ENCODE measurements around the gene MED9.
"Not testable (repeated sequence)": the region's sequence is repeated elsewhere in the genome, so short reads cannot be mapped to it uniquely, and the experiment has no call there.

The MED9 gene

DNA sequence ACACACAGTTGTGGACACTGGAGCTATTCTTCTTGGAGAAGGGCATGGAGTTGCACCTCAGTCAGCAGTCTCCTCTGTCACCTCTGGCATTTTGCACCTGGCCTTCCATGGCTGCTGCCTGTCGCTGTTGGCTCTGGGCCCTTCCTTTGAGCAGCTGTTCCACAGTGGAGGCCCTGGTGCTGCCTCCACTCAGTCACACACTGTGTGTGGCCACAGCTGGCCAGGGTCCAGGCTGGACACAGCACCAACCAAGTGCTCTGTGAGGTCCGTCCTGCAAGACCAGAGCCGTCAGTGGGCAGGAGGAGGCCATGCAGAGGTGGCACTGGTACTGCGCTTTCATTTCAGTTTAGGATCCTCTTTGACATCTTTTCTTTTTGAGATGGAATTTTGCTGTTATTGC, 21.6 kb upstream of the MED9 start:
- no peak for DNase-seq (ENCODE audit: low read depth)

- no peak for DNase-seq (ENCODE audit: low read depth)
These were observed 20.5 kb upstream of the MED9 start for GRCh38 chr17:17456251-17456650.

DNA sequence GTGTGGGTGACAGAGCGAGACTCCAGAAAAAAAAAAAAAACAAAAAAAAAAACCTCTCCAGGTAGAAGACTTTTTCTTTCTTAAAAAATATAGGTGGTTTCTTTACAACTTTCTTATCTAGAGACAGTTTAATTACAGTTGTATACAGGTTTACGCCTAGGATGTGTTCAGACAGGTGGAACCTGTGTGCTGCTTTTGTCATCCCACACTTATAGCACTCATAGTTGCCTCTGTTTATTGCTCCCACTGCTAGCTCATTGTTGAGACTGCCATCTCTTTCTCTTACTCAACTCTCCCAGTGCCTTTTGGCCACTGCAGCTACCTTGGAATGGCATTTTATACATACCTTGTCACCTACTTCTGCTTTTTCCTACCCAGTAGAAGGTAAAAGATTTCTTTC, 19.1 kb upstream of the MED9 start:
- no peak for DNase-seq (ENCODE audit: low read depth)

DNA sequence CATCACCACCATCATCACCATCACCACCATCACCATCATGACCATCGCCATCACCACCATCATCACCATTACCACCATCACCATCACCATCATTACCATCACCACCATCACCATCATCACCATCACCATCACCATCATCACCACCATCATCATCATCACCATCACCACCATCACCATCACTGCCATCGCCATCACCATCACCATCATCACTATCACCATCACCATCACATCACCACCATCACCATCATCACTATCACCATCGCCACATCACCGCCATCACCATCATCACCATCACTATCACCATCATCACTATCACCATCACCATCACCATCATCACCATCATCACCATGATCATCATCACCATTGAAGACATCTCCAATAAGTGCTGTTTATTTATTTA, 16.8 kb upstream of the MED9 start:
- no peak for DNase-seq (ENCODE audit: low read depth)

DNA sequence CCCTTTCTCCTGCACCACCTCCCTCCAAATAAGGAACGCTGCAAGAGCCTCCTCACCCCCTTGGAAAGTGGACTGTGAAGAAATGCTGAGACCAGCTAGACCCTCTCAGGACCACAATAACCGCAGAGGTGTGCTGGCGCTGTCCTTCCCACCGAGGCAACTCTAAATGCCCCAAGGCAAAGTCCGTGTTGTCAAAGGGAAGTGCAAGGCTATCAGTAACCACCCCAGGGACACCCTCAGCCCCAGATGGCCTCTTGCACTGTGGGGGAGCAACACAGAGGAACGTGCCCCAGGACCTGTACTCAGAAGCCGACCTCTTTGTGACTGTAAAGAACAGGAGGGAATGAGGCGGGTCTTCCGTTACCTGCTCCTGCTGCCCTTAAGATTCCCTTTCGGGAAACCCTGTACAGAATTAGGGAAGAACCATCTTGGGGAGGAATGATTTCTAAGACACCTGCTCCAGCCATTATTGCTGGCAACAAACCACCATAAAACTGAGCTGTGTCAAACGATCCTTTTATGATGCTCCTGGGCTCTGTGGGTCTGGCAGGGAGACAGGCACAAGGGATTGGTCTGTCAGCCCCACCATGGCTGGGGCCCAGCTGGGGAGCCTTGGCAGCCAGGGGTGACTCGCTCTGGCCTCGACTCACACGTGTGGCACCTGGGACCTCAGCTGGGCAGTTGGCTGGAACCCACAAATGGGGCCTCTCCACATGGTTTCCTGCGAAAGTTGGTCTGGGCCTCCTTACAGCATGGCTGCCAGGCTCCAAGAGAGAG, 14.6 kb upstream of the MED9 start:
- no peak for DNase-seq (ENCODE audit: low read depth)

GRCh38 chr17:17463821-17464220, 13.0 kb upstream of the MED9 start:
- no peak for DNase-seq (ENCODE audit: low read depth)

GRCh38 chr17:17465878-17466277, 10.9 kb upstream of the MED9 start:
- DNase-seq (ENCODE audit: low read depth) = not testable (repeated sequence)

- no peak for DNase-seq (ENCODE audit: low read depth)
These were observed 10.3 kb upstream of the MED9 start for GRCh38 chr17:17466511-17466910.

DNA sequence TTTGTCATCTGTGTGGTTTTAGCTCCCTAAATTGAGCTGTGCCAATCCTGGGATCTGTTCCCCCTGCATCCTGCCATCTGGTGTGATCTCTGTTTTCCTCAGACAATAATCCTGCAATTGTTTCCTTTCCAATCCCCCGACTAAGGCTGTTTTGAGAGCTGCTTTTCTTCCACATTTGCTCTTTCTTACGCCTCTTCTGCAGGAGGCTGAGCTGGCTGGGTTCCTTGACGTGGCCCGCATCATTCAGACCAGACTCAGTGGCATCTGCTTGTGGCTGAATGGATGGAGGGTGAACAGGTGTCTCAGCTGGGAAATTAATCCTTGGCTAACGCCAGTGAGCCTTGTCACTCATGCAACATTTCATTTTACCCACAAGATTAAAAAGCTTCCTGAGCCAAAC, 9.8 kb upstream of the MED9 start:
- no peak for DNase-seq (ENCODE audit: low read depth)

- no peak for DNase-seq (ENCODE audit: low read depth)
These were observed 9.1 kb upstream of the MED9 start for GRCh38 chr17:17467720-17468119.

DNA sequence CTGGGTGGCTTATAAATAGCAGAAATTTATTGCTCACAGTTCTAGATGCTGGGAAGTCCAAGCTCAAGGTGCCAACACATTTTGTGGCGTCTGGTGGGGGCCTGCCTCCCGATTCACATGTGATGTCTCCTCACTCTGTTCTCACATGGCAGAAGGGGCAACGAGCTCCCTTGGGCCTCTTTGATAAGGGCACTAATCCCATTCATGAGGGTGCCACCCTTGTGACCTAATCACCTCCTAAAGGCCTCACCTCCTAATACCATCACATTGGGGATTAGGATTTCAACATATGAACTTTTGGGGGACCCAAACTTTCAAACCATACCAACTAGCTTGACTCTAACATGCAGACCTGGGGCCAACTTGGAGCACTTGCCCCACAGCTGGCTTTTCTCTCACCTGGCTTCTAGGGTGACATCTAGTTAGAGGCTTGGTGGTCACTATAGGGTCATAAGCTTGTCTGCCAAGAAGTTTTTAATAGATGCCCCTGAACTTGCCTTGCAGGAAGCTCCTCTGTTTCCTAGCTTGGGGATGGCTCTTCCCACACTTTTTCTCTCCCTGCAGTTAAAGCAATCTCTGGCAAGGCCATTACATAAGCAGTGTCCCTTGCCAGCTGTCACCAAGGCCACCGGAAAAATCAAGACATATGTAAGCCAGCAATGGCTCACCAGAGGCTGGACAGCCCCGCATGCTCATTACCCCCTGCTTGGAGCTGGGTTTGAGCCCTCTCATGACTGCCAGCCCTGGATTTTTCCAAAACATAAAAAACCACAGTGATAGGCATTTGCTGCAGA, 8.4 kb upstream of the MED9 start:
- DNase-seq (ENCODE audit: low read depth) = no peak

- DNase-seq (ENCODE audit: low read depth) = no peak
These were observed 7.4 kb upstream of the MED9 start for GRCh38 chr17:17469358-17469757.

DNA sequence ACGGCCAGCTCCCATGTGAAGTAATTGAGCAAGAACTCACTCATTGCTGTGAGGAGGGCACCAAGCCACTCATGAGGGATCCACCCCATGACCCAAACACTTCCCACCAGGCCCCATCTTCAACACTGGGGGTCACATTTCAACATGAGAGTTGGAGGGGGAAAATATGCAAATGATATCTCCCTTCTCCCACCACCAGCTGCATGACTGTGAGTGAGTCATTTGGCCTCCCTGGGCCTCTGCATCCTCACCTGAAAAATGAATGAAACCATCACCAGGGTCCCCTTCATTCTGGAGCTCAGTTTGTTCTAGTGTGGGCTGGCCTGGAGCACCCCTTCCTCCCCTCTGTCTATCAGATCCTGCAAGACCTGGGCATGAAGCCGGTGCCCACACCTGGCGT, 6.8 kb upstream of the MED9 start:
- no peak for DNase-seq (ENCODE audit: low read depth)

DNA sequence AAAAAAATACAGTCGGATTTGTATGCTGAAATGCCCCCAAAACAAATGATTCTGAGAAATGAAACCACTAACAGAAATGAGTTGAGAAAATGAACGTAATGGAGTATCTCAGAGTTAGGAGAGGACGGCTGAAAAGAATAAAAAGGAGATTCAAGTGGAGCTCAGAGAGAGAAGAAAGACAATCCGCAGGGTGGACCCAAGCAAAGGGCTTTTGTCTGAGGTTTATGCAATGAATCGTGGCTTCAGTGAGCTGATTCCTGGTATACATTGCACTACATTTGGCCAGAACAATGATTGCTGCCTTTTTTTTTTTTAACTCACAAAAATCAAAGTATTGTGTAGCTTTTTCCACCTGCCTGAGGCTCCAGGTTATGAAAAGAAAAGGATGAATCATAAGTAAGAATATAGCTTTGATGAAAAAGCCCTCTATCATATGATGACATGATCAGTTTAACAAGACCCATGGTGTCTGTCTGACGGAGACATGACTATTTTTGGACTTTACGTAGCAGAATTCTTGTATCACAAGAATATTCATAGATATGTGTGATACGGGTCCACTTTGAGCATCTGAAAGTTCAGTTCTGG, 4.4 kb upstream of the MED9 start:
- DNase-seq (ENCODE audit: low read depth) = no peak

GRCh38 chr17:17474341-17474740, 2.5 kb upstream of the MED9 start:
- DNase-seq (ENCODE audit: low read depth) = no peak

DNA sequence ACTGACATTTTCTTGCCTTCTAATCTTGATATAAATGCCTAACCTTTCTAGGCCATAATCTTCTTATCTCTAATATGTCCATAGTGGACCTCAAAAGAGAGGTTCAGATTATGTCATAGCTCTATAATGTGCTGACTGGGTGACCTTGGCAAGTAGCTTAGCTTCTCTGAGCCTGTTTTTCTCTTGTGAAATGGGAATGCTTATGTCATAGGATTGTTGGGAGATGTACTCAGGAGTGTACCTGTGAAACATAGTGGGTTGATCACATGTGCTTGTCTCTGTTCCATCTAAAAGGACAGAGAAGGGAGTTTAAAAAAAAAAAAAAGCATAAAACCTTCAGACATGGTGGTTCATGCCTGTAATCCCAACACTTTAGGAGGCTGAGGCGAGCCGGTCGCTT, 2.4 kb downstream of the MED9 start:
- DNase-seq (ENCODE audit: low read depth) = no peak

- DNase-seq (ENCODE audit: low read depth) = no peak
These were observed 3.9 kb downstream of the MED9 start for GRCh38 chr17:17480593-17481148.

- no peak for DNase-seq (ENCODE audit: low read depth)
These were observed 5.1 kb downstream of the MED9 start for GRCh38 chr17:17481860-17482259.

- no peak for DNase-seq (ENCODE audit: low read depth)
These were observed 7.7 kb downstream of the MED9 start for GRCh38 chr17:17484451-17484899.

DNA sequence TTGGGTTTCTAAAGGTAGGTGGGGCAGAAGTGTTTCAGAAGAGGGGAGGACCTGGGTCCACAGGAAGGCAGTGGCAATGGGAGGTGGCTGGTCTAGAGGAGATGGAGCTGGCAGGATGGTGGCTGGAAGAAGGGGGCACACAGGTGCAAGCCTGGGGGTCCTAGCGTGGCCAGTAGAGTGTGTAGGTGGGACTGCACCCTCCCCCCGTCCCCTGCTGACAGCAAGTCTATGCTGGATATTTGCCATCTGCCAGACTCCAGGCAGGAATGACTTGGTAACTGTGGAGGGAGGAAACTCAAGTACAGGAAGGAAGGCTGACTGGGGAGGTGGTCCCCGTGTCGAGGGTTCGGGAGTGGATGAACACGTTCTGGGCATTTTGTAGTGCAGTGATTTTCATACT, 8.6 kb downstream of the MED9 start:
- DNase-seq (ENCODE audit: low read depth) = no peak

GRCh38 chr17:17486416-17486815, 9.6 kb downstream of the MED9 start:
- not testable (repeated sequence) for DNase-seq (ENCODE audit: low read depth)

DNA sequence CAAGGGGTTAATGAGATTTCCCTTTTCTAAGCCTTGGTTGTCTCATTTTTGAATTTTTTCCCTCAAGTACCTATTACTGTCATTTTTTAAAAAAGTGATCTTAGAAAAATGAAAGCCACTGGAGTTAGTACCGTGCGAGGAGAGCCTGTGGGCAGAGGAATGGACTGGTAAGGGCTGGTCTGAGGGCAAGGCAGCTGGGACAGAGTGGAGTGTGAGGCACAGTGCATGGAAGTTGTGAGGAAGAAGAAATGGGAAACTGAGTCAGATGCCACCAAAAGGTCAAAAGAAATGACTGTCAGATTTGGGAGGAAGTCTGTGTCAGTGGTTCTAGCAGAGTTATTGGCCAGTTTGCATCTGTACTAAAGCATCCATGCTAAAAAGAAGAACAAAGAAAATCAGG, 11.2 kb downstream of the MED9 start:
- no peak for DNase-seq (ENCODE audit: low read depth)

DNA sequence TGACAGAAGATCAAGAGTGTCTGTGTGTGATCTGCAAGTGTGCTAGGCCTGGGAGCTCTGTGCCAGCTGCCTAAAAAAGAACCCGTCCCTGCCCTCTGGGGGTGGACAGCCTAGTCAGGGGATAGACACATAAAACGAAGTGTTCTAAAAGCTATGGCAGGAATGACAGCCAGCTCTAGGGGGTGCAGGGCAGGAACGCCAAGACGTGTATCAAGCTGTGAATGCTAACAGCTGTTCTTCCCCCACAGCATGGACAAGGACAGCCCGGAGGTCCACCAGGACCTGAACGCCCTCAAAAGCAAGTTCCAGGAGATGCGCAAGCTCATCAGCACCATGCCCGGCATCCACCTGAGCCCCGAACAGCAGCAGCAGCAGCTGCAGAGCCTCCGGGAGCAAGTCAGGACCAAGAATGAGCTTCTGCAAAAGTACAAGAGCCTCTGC, 14.3 kb downstream of the MED9 start:
- DNase-seq (ENCODE audit: low read depth) = no peak
